IMR-90 (cell line): ENCODE data around the gene ARHGAP45. TPM values are rescaled to one million over a fixed set of nuclear protein-coding genes. Genes with fewer than 3 reads are reported as not detected.

Source experiments
- ATAC-seq: fragments of 200-7000 bp; cut with Tn5 transposase; 2 replicates; pipeline ENCODE4 v1.9.1; 2020; ENCODE audit warnings: low read depth, mild to moderate bottlenecking, moderate library complexity
- BruUV-seq: library from RNA; stranded (reverse); fragments of 400-500 nt; replicated peaks from 2 replicates; lab custom pipeline; 2021; lab: Mats Ljungman, UMichigan
- CTCF ChIA-PET: fragments of 300-600 bp; formaldehyde crosslinking; extraction: SDS; loops from one replicate; lab custom pipeline; 2021; ENCODE audit warnings: antibody characterized with exemption; lab: Yijun Ruan, JAX
- POLR2A ChIA-PET: fragments of 300-600 bp; sonication (Branson Sonifier 250); formaldehyde crosslinking; loops from one replicate; lab custom pipeline; 2022; ENCODE audit warnings: antibody characterized with exemption; ENCODE audit not compliant: unreplicated experiment; lab: Charles Lee
- DNase-seq: peaks from one replicate; pipeline ENCODE4 v3.0.0; 2013
- H2AFZ ChIP-seq: replicated peaks from 2 replicates; pipeline ENCODE3; 2013; ENCODE audit warnings: low read length, mild to moderate bottlenecking; ENCODE audit not compliant: poor library complexity
- H2AK5ac ChIP-seq: 2 replicates; pipeline ENCODE4 v1.6.1; 2013; ENCODE audit warnings: low read depth, low read length, inconsistent platforms
- H2AK9ac ChIP-seq: replicated peaks from 2 replicates; pipeline ENCODE3; 2013; ENCODE audit warnings: mild to moderate bottlenecking, low read depth, low read length, moderate library complexity; ENCODE audit not compliant: poor library complexity
- H2BK120ac ChIP-seq: 2 replicates; pipeline ENCODE4 v1.6.1; 2013; ENCODE audit warnings: low read depth, low read length, inconsistent platforms
- H2BK15ac ChIP-seq: 3 replicates; pipeline ENCODE4 v1.6.1; 2013; ENCODE audit warnings: low read depth, low read length, inconsistent platforms
- H2BK20ac ChIP-seq: 2 replicates; pipeline ENCODE4 v1.6.1; 2013; ENCODE audit warnings: low read depth, mild to moderate bottlenecking, inconsistent platforms, low read length, moderate library complexity
- H2BK5ac ChIP-seq: 2 replicates; pipeline ENCODE4 v1.6.1; 2013; ENCODE audit warnings: mild to moderate bottlenecking, low read depth, low read length, inconsistent platforms; ENCODE audit not compliant: poor library complexity, severe bottlenecking
- H3K14ac ChIP-seq: replicated peaks from 2 replicates; pipeline ENCODE4 v1.6.1; 2013; ENCODE audit warnings: low read depth, low read length, inconsistent platforms
- H3K18ac ChIP-seq: 2 replicates; pipeline ENCODE4 v1.6.1; 2013; ENCODE audit warnings: low read depth, low read length, control low read depth
- H3K23ac ChIP-seq: 2 replicates; pipeline ENCODE4 v1.6.1; 2013; ENCODE audit warnings: low read depth, low read length, inconsistent platforms
- H3K27ac ChIP-seq: 2 replicates; pipeline ENCODE4 v1.5.1; 2013; ENCODE audit warnings: mild to moderate bottlenecking, control low read depth, low read length; ENCODE audit not compliant: insufficient read depth
- H3K27me3 ChIP-seq: 2 replicates; pipeline ENCODE4 v1.6.1; 2013; ENCODE audit warnings: low read length; ENCODE audit not compliant: control insufficient read depth, insufficient read depth
- H3K36me3 ChIP-seq: 2 replicates; pipeline ENCODE4 v1.6.1; 2013; ENCODE audit warnings: low read length, mixed read lengths; ENCODE audit not compliant: control insufficient read depth, insufficient read depth
- H3K4ac ChIP-seq: 2 replicates; pipeline ENCODE4 v1.6.1; 2013; ENCODE audit warnings: low read depth, low read length, inconsistent platforms
- H3K4me1 ChIP-seq: 2 replicates; pipeline ENCODE4 v1.6.1; 2013; ENCODE audit warnings: low read length, mixed read lengths; ENCODE audit not compliant: control insufficient read depth, insufficient read depth
- H3K4me2 ChIP-seq: 2 replicates; pipeline ENCODE4 v1.6.1; 2013; ENCODE audit warnings: low read depth, mild to moderate bottlenecking, control low read depth, low read length, moderate library complexity
- H3K4me3 ChIP-seq: 2 replicates; pipeline ENCODE4 v1.5.1; 2013; ENCODE audit warnings: low read depth, mild to moderate bottlenecking, control low read depth, low read length, moderate library complexity; ENCODE audit not compliant: insufficient read depth
- H3K56ac ChIP-seq: 2 replicates; pipeline ENCODE4 v1.6.1; 2013; ENCODE audit warnings: low read length, inconsistent platforms; ENCODE audit not compliant: insufficient read depth; ENCODE audit errors: extremely low read depth
- H3K79me1 ChIP-seq, 2 experiments: 2 replicates each; pipeline ENCODE4 v1.6.1; 2013; ENCODE audit warnings: low read length in 2 of 2, inconsistent platforms in 1 of 2, low read depth in 1 of 2
- H3K9ac ChIP-seq: 2 replicates; pipeline ENCODE4 v1.6.1; 2013; ENCODE audit warnings: low read depth, low read length, control low read depth
- H3K9me1 ChIP-seq: 2 replicates; pipeline ENCODE4 v1.6.1; 2013; ENCODE audit warnings: low read length, inconsistent platforms; ENCODE audit not compliant: insufficient read depth
- H3K9me3 ChIP-seq: 2 replicates; pipeline ENCODE4 v1.6.1; 2013; ENCODE audit warnings: low read length; ENCODE audit not compliant: control insufficient read depth, insufficient read depth
- H4K20me1 ChIP-seq: 2 replicates; pipeline ENCODE4 v1.6.1; 2013; ENCODE audit warnings: low read length, inconsistent platforms; ENCODE audit not compliant: insufficient read depth
- H4K5ac ChIP-seq: 2 replicates; pipeline ENCODE4 v1.6.1; 2013; ENCODE audit warnings: mild to moderate bottlenecking, low read depth, low read length, control low read depth
- H4K8ac ChIP-seq, 2 experiments: 2 replicates each; pipeline ENCODE4 v1.6.1; 2013; ENCODE audit warnings: low read depth in 2 of 2, low read length in 2 of 2, control low read depth in 1 of 2, inconsistent platforms in 1 of 2
- H4K91ac ChIP-seq: 2 replicates; pipeline ENCODE4 v1.6.1; 2013; ENCODE audit warnings: low read depth, low read length, inconsistent platforms; ENCODE audit not compliant: insufficient read depth
- BHLHE40 ChIP-seq: fragments of 150-350 bp; IDR thresholded peaks from 2 replicates; pipeline ENCODE4 v1.6.1; 2016; ENCODE audit warnings: mild to moderate bottlenecking, low read depth, low read length
- CEBPB ChIP-seq: IDR thresholded peaks from 2 replicates; pipeline ENCODE4 v1.6.1; 2012; ENCODE audit warnings: low read depth, low read length, improper control_type of control experiment
- CHD1 ChIP-seq: IDR thresholded peaks from 2 replicates; pipeline ENCODE4 v1.6.1; 2012; ENCODE audit warnings: low read depth, low read length, improper control_type of control experiment
- FOS ChIP-seq: fragments of 150-350 bp; IDR thresholded peaks from 2 replicates; pipeline ENCODE4 v1.6.1; 2016; ENCODE audit warnings: low read depth, low read length
- MAFK ChIP-seq: IDR thresholded peaks from 2 replicates; pipeline ENCODE4 v1.6.1; 2012; ENCODE audit warnings: low read depth, low read length, improper control_type of control experiment
- MAZ ChIP-seq: IDR thresholded peaks from 2 replicates; pipeline ENCODE4 v1.6.1; 2012; ENCODE audit warnings: low read depth, mild to moderate bottlenecking, low read length, improper control_type of control experiment, moderate library complexity, borderline replicate concordance
- MXI1 ChIP-seq: IDR thresholded peaks from 2 replicates; pipeline ENCODE4 v1.6.1; 2012; ENCODE audit warnings: low read depth, mild to moderate bottlenecking, low read length, moderate library complexity, borderline replicate concordance
- NFE2L2 ChIP-seq: fragments of 150-350 bp; IDR thresholded peaks from 2 replicates; pipeline ENCODE4 v1.6.1; 2016; ENCODE audit warnings: low read depth, mild to moderate bottlenecking, low read length
- POLR2A ChIP-seq: IDR thresholded peaks from 2 replicates; pipeline ENCODE4 v1.6.1; 2012; ENCODE audit warnings: mild to moderate bottlenecking, low read depth, low read length
- RAD21 ChIP-seq: IDR thresholded peaks from 2 replicates; pipeline ENCODE4 v1.6.1; 2012; ENCODE audit warnings: low read length, improper control_type of control experiment
- RCOR1 ChIP-seq: IDR thresholded peaks from 2 replicates; pipeline ENCODE4 v1.6.1; 2012; ENCODE audit warnings: mild to moderate bottlenecking, low read length, improper control_type of control experiment; ENCODE audit not compliant: insufficient replicate concordance
- RFX5 ChIP-seq: IDR thresholded peaks from 2 replicates; pipeline ENCODE4 v1.8.0; 2012; ENCODE audit warnings: low read depth, mild to moderate bottlenecking, low read length, moderate library complexity
- SMC3 ChIP-seq: fragments of 150-350 bp; IDR thresholded peaks from 2 replicates; pipeline ENCODE4 v1.6.1; 2016; ENCODE audit warnings: low read depth, mild to moderate bottlenecking, antibody characterized with exemption, low read length, moderate library complexity
- whole genome bisulfite sequencing, 2 experiments: methylation state at CpG; one replicate each; pipeline versions ENCODE4 v1.1.5 to v1.1.7; 2013; ENCODE audit warnings: missing lambda C conversion rate in 2 of 2; ENCODE audit not compliant: insufficient read length in 1 of 2; ENCODE audit errors: extremely low coverage in 2 of 2; 5-methylcytosine and 5-hydroxymethylcytosine counted together
- dilution Hi-C: fragments of 300-500 bp; cut with HindIII; formaldehyde crosslinking; loops from one replicate; pipeline ENCODE4 v1.14.3; 2018; ENCODE audit warnings: low sequenced_read_pairs; ENCODE audit not compliant: unreplicated experiment
- in situ Hi-C: fragments of 300-500 bp; cut with MboI; formaldehyde crosslinking; loops from 3 replicates; pipeline ENCODE4 v1.14.3; 2019; ENCODE audit warnings: low sequenced_read_pairs, inconsistent platforms, mixed read lengths
- intact Hi-C: fragments of 100-400 bp; cut with micrococcal nuclease; formaldehyde crosslinking; loops from 2 replicates; pipeline ENCODE4 v1.10.0; 2022
- polyA plus RNA-seq, 3 experiments: library from polyadenylated mRNA; depleted of rRNA; stranded (reverse); fragments of >200 nt; gene quantifications; 2 replicates each; pipeline ENCODE4 v1.2.3, GENCODE V29; 2012; ENCODE audit warnings: low replicate concordance in 1 of 3
- total RNA-seq: library from RNA; depleted of rRNA; stranded (reverse); fragments of >200 nt; gene quantifications from 2 replicates; pipeline ENCODE4 v1.2.3, GENCODE V29; 2012
- TF ChIP-seq, protein P1 (sequence below): fragments of 150-350 bp; IDR thresholded peaks from 2 replicates; pipeline ENCODE4 v1.6.1; 2016; ENCODE audit warnings: low read depth, mild to moderate bottlenecking, low read length, moderate library complexity, borderline replicate concordance
- TF ChIP-seq, protein P2 (sequence below): fragments of 150-350 bp; IDR thresholded peaks from 2 replicates; pipeline ENCODE4 v1.6.1; 2017; ENCODE audit warnings: mild to moderate bottlenecking, antibody characterized with exemption, low read length, low read depth
- TF ChIP-seq, protein P3 (sequence below): conservative IDR thresholded peaks from 2 replicates; pipeline ENCODE4 v1.5.1; 2012; ENCODE audit warnings: mild to moderate bottlenecking, low read depth, low read length, improper control_type of control experiment

The ARHGAP45 gene
- total and polyA plus RNA-seq, 2 of the 4 experiments (the other 2 are of a cell fraction) = 1.3 to 1.7 TPM

DNA sequence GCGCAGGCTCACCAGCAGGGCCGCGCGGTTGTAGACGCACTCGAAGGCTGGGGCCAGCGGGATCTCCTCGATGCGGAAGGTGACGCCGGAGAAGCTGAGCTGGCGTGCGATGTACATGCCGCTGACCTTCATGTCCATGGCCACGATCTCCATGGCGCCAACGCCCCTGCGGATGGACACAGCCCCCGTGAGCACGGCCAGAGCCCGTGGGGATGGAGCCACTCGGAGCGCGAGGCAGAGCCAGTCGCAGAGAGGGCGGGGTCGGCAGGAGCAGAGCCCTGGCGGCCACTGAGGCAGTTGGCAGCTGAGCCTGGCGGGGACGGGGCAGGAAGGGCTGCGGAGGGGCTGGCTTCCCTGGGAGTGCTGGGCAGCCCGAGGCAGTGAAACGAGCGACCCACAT lies 52.0 kb downstream of the ARHGAP45 start:
- WGBS, 2 experiments = 90% methylated on average over 20 of the region's 34 CpGs; no CpG with 5 or more reads in 1 of the 2 experiments

More for the DNA sequence above, 52.0 kb downstream of the ARHGAP45 start:
- Histone ChIP-seq H3K56ac (no peak overlapping the region), H4K20me1 (peaks cover 17% of the 10 kb centered on the region), H2BK20ac (no peak overlapping the region), H2AK5ac (no peak overlapping the region), H3K4me3 (no peak overlapping the region), H3K9me3 (no peaks in the 10 kb centered on the region), H4K8ac (no peak overlapping the region), H4K5ac (no peak overlapping the region), H3K23ac (no peak overlapping the region), H3K4me2 (no peak overlapping the region), H3K4ac (no peak overlapping the region), H3K79me1 (peaks cover 14 to 40% of the 10 kb centered on the region in 2 experiments), H3K4me1 (peaks cover 2% of the 10 kb centered on the region; the same call in 1 of the 2 replicates), H2BK120ac (no peak overlapping the region), H2AFZ (peak overlapping the region; percentile 58), H4K91ac (no peak overlapping the region), H3K36me3 (peaks cover 88% of the 10 kb centered on the region), H3K9ac (no peak overlapping the region), H3K18ac (no peak overlapping the region), H3K9me1 (no peaks in the 10 kb centered on the region), H3K14ac (no peak overlapping the region), H2BK15ac (no peak overlapping the region), H2BK5ac (no peak overlapping the region), H3K27ac (no peak overlapping the region), H3K27me3 (no peaks in the 10 kb centered on the region), H2AK9ac (no peak overlapping the region)
- CTCF ChIA-PET = no interaction called here
- TF ChIP-seq, protein P1, sequence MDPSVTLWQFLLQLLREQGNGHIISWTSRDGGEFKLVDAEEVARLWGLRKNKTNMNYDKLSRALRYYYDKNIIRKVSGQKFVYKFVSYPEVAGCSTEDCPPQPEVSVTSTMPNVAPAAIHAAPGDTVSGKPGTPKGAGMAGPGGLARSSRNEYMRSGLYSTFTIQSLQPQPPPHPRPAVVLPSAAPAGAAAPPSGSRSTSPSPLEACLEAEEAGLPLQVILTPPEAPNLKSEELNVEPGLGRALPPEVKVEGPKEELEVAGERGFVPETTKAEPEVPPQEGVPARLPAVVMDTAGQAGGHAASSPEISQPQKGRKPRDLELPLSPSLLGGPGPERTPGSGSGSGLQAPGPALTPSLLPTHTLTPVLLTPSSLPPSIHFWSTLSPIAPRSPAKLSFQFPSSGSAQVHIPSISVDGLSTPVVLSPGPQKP = no peak
- TF ChIP-seq RAD21 (no peak), FOS (no peak), NFE2L2 (no peak), RCOR1 (no peak), MAFK (no peak), MAZ (no peak), BHLHE40 (no peak), POLR2A (no peak), CEBPB (no peak), SMC3 (no peak), MXI1 (no peak), RFX5 (no peak), CHD1 (no peak)
- TF ChIP-seq, protein P2, sequence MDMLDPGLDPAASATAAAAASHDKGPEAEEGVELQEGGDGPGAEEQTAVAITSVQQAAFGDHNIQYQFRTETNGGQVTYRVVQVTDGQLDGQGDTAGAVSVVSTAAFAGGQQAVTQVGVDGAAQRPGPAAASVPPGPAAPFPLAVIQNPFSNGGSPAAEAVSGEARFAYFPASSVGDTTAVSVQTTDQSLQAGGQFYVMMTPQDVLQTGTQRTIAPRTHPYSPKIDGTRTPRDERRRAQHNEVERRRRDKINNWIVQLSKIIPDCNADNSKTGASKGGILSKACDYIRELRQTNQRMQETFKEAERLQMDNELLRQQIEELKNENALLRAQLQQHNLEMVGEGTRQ = no peak
- TF ChIP-seq, protein P3, sequence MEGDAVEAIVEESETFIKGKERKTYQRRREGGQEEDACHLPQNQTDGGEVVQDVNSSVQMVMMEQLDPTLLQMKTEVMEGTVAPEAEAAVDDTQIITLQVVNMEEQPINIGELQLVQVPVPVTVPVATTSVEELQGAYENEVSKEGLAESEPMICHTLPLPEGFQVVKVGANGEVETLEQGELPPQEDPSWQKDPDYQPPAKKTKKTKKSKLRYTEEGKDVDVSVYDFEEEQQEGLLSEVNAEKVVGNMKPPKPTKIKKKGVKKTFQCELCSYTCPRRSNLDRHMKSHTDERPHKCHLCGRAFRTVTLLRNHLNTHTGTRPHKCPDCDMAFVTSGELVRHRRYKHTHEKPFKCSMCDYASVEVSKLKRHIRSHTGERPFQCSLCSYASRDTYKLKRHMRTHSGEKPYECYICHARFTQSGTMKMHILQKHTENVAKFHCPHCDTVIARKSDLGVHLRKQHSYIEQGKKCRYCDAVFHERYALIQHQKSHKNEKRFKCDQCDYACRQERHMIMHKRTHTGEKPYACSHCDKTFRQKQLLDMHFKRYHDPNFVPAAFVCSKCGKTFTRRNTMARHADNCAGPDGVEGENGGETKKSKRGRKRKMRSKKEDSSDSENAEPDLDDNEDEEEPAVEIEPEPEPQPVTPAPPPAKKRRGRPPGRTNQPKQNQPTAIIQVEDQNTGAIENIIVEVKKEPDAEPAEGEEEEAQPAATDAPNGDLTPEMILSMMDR = no peak
- POLR2A ChIA-PET = no interaction called here
- in situ Hi-C loops = no loop called here
- BruUV-seq = no TSS peak
- no peak for ATAC-seq
- DNase-seq = no peak
- dilution Hi-C loops = no loop called here
- intact Hi-C loops = no loop called here
